HepG2 (cell line): Measurements from ENCODE around the gene CTF1. TPM values are rescaled to one million over a fixed set of nuclear protein-coding genes. Genes with fewer than 3 reads are reported as not detected.

Experiments
- KLF16 ChIP-seq, 2 experiments: sonication (generic) in 1 of 2; formaldehyde crosslinking in 1 of 2; IDR thresholded peaks; 2 replicates each; pipeline versions ENCODE4 v1.6.1 to v1.8.0; 2016 to 2023; ENCODE audit warnings: missing genetic modification reagents in 2 of 2, missing compliant biosample characterization in 1 of 2
- NBN ChIP-seq: fragments of 450-650 bp; conservative IDR thresholded peaks from 2 replicates; pipeline ENCODE4 v1.6.1; 2017
- NFATC3 ChIP-seq: sonication (generic); formaldehyde crosslinking; IDR thresholded peaks from 2 replicates; pipeline ENCODE4 v1.5.1; 2020; ENCODE audit warnings: mild to moderate bottlenecking, missing genetic modification reagents
- THAP8 ChIP-seq: sonication (generic); formaldehyde crosslinking; IDR thresholded peaks from 2 replicates; pipeline ENCODE4 v1.5.1; 2020; ENCODE audit warnings: missing genetic modification reagents, mild to moderate bottlenecking, borderline replicate concordance
- ZFP41 ChIP-seq: sonication (generic); formaldehyde crosslinking; IDR thresholded peaks from 2 replicates; pipeline ENCODE4 v1.4.0; 2020; ENCODE audit warnings: mild to moderate bottlenecking, missing genetic modification reagents, borderline replicate concordance
- ZNF574 ChIP-seq: sonication (generic); formaldehyde crosslinking; IDR thresholded peaks from 2 replicates; pipeline ENCODE4 v1.4.0; 2020; ENCODE audit warnings: missing genetic modification reagents
- polyA plus RNA-seq, 8 experiments: library from polyadenylated mRNA; depleted of rRNA in 3 of 8; stranded (reverse) in 7 of 8; unstranded in 1 of 8; fragments of >200 nt; fragmentation: Illumina TruSeq in 4 of 8; extraction: Trizol in 4 of 8; gene quantifications; 2 replicates each; pipeline versions ENCODE4 v1.2.1 to v1.2.3, GENCODE V29; 2011 to 2016; ENCODE audit warnings: low read depth in 4 of 8, missing spikeins in 1 of 8, mixed read lengths in 1 of 8; ENCODE audit not compliant: insufficient read depth in 1 of 8
- total RNA-seq, 5 experiments: library from RNA; depleted of rRNA; stranded (reverse); fragments of >200 nt; fragmentation: Illumina TruSeq; extraction: Trizol; gene quantifications; 2 replicates each; pipeline ENCODE4 v1.2.3, GENCODE V29; 2016; ENCODE audit warnings: low read depth in 1 of 5
- TF ChIP-seq, protein P1 (sequence below): IDR thresholded peaks from 2 replicates; pipeline ENCODE4 v1.6.1; 2016; ENCODE audit warnings: low read depth
- TF ChIP-seq, protein P2 (sequence below), 2 experiments: sonication (generic) in 1 of 2; formaldehyde crosslinking in 1 of 2; IDR thresholded peaks; 2 replicates each; pipeline versions ENCODE4 v1.4.0 to v1.6.1; 2016 to 2020; ENCODE audit warnings: borderline replicate concordance in 1 of 2, low read depth in 1 of 2, mild to moderate bottlenecking in 1 of 2, missing genetic modification reagents in 1 of 2

The CTF1 gene
- total and polyA plus RNA-seq, 2 of the 13 experiments (the other 11 are each of a cell fraction or from before 2014, with no cell fraction given) = 0.13 to 1.8 TPM

- TF ChIP-seq, protein P1, sequence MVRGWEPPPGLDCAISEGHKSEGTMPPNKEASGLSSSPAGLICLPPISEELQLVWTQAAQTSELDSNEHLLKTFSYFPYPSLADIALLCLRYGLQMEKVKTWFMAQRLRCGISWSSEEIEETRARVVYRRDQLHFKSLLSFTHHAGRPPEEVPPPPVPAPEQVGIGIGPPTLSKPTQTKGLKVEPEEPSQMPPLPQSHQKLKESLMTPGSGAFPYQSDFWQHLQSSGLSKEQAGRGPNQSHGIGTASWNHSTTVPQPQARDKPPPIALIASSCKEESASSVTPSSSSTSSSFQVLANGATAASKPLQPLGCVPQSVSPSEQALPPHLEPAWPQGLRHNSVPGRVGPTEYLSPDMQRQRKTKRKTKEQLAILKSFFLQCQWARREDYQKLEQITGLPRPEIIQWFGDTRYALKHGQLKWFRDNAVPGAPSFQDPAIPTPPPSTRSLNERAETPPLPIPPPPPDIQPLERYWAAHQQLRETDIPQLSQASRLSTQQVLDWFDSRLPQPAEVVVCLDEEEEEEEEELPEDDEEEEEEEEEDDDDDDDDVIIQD (CRISPR knock-in tag) = no peak
- TF ChIP-seq ZFP41 (CRISPR knock-in tag) = peak; percentile 97; the same call in 1 of the 2 replicates
- no peak for TF ChIP-seq NBN
- TF ChIP-seq NFATC3 (CRISPR knock-in tag) = peak; percentile 48
- peak in 1 of 2 experiments; percentile 98; a peak in 2 of 4 replicates for TF ChIP-seq KLF16 (CRISPR knock-in tag; IDR thresholded peaks at IDR 0.05)
- TF ChIP-seq ZNF574 (CRISPR knock-in tag) = peak; percentile 100
- TF ChIP-seq, protein P2, sequence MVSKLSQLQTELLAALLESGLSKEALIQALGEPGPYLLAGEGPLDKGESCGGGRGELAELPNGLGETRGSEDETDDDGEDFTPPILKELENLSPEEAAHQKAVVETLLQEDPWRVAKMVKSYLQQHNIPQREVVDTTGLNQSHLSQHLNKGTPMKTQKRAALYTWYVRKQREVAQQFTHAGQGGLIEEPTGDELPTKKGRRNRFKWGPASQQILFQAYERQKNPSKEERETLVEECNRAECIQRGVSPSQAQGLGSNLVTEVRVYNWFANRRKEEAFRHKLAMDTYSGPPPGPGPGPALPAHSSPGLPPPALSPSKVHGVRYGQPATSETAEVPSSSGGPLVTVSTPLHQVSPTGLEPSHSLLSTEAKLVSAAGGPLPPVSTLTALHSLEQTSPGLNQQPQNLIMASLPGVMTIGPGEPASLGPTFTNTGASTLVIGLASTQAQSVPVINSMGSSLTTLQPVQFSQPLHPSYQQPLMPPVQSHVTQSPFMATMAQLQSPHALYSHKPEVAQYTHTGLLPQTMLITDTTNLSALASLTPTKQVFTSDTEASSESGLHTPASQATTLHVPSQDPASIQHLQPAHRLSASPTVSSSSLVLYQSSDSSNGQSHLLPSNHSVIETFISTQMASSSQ (IDR thresholded peaks at IDR 0.05; ENCODE audit: low read depth) = no peak
- TF ChIP-seq, protein P2 (CRISPR knock-in tag; IDR thresholded peaks at IDR 0.05; ENCODE audit: borderline replicate concordance) = peak; percentile 88
- TF ChIP-seq THAP8 (CRISPR knock-in tag) = peak; percentile 87
Measured at GRCh38 chr16:30874821-30875717, 21.3 kb upstream of the CTF1 start (continued).
